D721Med (cell line): Measurements from ENCODE around the gene AGAP1.

Experiments used
- DNase-seq: peaks from one replicate; pipeline ENCODE4 v3.0.0; 2011; ENCODE audit warnings: low spot score; ENCODE audit not compliant: insufficient read length
- FAIRE-seq: peaks from 2 replicates; lab custom pipeline; 2011; peaks lifted over from hg19 to GRCh38; lab: Jason Lieb, UNC
- CTCF ChIP-seq: IDR thresholded peaks from 2 replicates; pipeline ENCODE4 v1.5.1; 2012; ENCODE audit warnings: mild to moderate bottlenecking, control low read depth; ENCODE audit not compliant: insufficient read depth; ENCODE audit errors: missing control alignments

Gene AGAP1

GRCh38 chr2:235563056-235563910 lies 69.4 kb downstream of the AGAP1 start:
- TF ChIP-seq CTCF: no peak
- DNase-seq: no peak
- no peak for FAIRE-seq

- TF ChIP-seq CTCF: no peak
- no peak for FAIRE-seq
- DNase-seq: no peak
Measured at GRCh38 chr2:235564066-235564465, 70.2 kb downstream of the AGAP1 start.

GRCh38 chr2:235564884-235565530 lies 71.2 kb downstream of the AGAP1 start:
- no peak for DNase-seq
- FAIRE-seq: no peak
- TF ChIP-seq CTCF: no peak

- TF ChIP-seq CTCF: no peak
- FAIRE-seq (no peak), DNase-seq (no peak)
Measured at GRCh38 chr2:235566415-235566814, 72.6 kb downstream of the AGAP1 start.

GRCh38 chr2:235566931-235567495 lies 73.2 kb downstream of the AGAP1 start:
- FAIRE-seq: no peak
- DNase-seq: no peak
- no peak for TF ChIP-seq CTCF

GRCh38 chr2:235567842-235568241 lies 74.0 kb downstream of the AGAP1 start:
- DNase-seq (no peak), FAIRE-seq (no peak)
- no peak for TF ChIP-seq CTCF
